Activated CD8-positive, alpha-beta memory T cell treated with anti-CD3 and anti-CD28 coated beads for 24 hours (primary cell): ENCODE data around the gene TICAM1.
"Not testable (repeated sequence)": the region's sequence is repeated elsewhere in the genome, so short reads cannot be mapped to it uniquely, and the experiment has no call there.

ENCODE experiments used
- DNase-seq: peaks from one replicate; pipeline ENCODE4 v3.0.0-alpha.2; 2020

The TICAM1 gene

GRCh38 chr19:4831304-4831978 is at the start of gene TICAM1:
TICAM1 (minus strand) TSS chr19:4831712; CDS start chr19:4818377, 13,335 bp downstream.
- peak; percentile 89 for DNase-seq

- no peak for DNase-seq
These were observed 47.5 kb upstream of the TICAM1 start for GRCh38 chr19:4879041-4879440.

GRCh38 chr19:4878491-4878968 is 47.0 kb upstream of the TICAM1 start:
- DNase-seq = peak; percentile 73

- DNase-seq = peak; percentile 59
These were observed 46.4 kb upstream of the TICAM1 start for GRCh38 chr19:4877753-4878490.

GRCh38 chr19:4873930-4874329 is 42.4 kb upstream of the TICAM1 start:
- DNase-seq = no peak

- no peak for DNase-seq
These were observed 40.2 kb upstream of the TICAM1 start for GRCh38 chr19:4871711-4872110.

- DNase-seq = no peak
These were observed 38.7 kb upstream of the TICAM1 start for GRCh38 chr19:4870025-4870700.

GRCh38 chr19:4868286-4868834 is 36.8 kb upstream of the TICAM1 start:
- no peak for DNase-seq

- DNase-seq = peak; percentile 98
These were observed 36.2 kb upstream of the TICAM1 start, which contains the start of gene PLIN3 for GRCh38 chr19:4867534-4868285. PLIN3 (minus strand) TSS chr19:4867667; CDS start chr19:4861394, 6,273 bp downstream.

- peak; percentile 78 for DNase-seq
These were observed 35.3 kb upstream of the TICAM1 start for GRCh38 chr19:4866595-4867424.

- no peak for DNase-seq
These were observed 29.6 kb upstream of the TICAM1 start for GRCh38 chr19:4861147-4861546.

GRCh38 chr19:4859697-4860096 is 28.2 kb upstream of the TICAM1 start:
- no peak for DNase-seq

- DNase-seq = not testable (repeated sequence)
These were observed 25.0 kb upstream of the TICAM1 start for GRCh38 chr19:4856468-4856867.

- DNase-seq = not testable (repeated sequence)
These were observed 22.0 kb upstream of the TICAM1 start for GRCh38 chr19:4853506-4853905.

- DNase-seq = no peak
These were observed 21.0 kb upstream of the TICAM1 start for GRCh38 chr19:4852484-4852883.

- peak; percentile 95 for DNase-seq
These were observed 20.2 kb upstream of the TICAM1 start for GRCh38 chr19:4851551-4852290.

- DNase-seq = no peak
These were observed 17.5 kb upstream of the TICAM1 start for GRCh38 chr19:4849019-4849418.

GRCh38 chr19:4847190-4847973 is 15.9 kb upstream of the TICAM1 start:
- DNase-seq = no peak

- not testable (repeated sequence) for DNase-seq
These were observed 14.5 kb upstream of the TICAM1 start for GRCh38 chr19:4845975-4846374.
